Body of pancreas (tissue), 4 donors: ENCODE data around the gene CFAP20.

Experiments
- POLR2A ChIP-seq, 3 donors: fragments of 450-650 bp; IDR thresholded peaks; one replicate each; pipeline ENCODE4 v1.6.1; 2016; ENCODE audit warnings: antibody characterized with exemption in 3 of 3, mild to moderate bottlenecking in 2 of 3
- TF ChIP-seq, protein P1 (sequence below), 7 experiments: fragments of 450-650 bp in 4 of 7; fragments of 200-600 bp in 3 of 7; sonication (generic) in 3 of 7; IDR thresholded peaks; one replicate each; pipeline ENCODE4 v1.5.1; 2016 to 2019; ENCODE audit warnings: antibody characterized with exemption in 7 of 7

DNA sequence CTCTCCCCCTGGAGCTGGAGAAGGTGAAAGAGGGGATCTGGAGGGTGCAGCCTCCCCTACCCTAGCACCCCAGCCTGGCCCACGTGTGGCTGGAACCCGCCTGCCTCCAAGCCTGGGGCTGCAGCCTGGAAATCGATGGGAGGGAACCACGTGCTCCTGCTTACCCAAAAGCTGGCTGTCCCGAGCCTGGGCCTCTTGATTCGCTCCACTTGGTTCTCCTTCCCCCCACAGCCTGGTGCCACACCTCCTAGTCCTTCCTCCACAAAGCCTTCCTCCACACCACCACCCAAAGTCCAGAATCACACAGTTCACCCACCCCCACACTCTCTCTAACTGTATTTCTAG lies 29.3 kb downstream of the CFAP20 start:
- TF ChIP-seq, protein P1, sequence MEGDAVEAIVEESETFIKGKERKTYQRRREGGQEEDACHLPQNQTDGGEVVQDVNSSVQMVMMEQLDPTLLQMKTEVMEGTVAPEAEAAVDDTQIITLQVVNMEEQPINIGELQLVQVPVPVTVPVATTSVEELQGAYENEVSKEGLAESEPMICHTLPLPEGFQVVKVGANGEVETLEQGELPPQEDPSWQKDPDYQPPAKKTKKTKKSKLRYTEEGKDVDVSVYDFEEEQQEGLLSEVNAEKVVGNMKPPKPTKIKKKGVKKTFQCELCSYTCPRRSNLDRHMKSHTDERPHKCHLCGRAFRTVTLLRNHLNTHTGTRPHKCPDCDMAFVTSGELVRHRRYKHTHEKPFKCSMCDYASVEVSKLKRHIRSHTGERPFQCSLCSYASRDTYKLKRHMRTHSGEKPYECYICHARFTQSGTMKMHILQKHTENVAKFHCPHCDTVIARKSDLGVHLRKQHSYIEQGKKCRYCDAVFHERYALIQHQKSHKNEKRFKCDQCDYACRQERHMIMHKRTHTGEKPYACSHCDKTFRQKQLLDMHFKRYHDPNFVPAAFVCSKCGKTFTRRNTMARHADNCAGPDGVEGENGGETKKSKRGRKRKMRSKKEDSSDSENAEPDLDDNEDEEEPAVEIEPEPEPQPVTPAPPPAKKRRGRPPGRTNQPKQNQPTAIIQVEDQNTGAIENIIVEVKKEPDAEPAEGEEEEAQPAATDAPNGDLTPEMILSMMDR (IDR thresholded peaks at IDR 0.05): no peak
- TF ChIP-seq POLR2A (IDR thresholded peaks at IDR 0.05): no peak
